ENCODE data around the gene EXOC6. TPM values are rescaled to one million over a fixed set of nuclear protein-coding genes. Genes with fewer than 3 reads are reported as not detected.

Gene EXOC6
- polyA plus RNA-seq, 1 donor (not counting 4 experiments of a cell fraction or from before 2014, with no cell fraction given): 1.2 TPM

DNA sequence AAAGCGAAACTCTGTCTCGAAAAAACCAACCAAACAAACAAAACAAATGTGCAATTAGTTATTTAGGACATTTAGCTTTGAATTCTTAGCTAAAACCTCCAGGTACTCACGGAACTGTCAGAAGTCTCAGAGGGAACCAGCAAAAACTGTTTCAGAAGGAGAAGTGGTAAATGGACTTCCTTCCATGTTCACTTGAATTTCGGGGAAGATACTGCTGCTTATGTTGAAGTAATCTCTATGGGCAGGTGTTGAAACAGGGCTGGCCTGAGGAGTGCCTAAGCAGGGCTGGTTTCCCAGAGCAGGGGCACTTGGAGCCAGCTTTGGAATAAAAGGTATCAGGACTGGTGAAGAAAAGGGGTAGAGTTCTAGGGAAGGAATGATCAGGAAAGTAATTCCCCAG, 2.4 kb upstream of the EXOC6 start:
- FAIRE-seq: no peak

DNA sequence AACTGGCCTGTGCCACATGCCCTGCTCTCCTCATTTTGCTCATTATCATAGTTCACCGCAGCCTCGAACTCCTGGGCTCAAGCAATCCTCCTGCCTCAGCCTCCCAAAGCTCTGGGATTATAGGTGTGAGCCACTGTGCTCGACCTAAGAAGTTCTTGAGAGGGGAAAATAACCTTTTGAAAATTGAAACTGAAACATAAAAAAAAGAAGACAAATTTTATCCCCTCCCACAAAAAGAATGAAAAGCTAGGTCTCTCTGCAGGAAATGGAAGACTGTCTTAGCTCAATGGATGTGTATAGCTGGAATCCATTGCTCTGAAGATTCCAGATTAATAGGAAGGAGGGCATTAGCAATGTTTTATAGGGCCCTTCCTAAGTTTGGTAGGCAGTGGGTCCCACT, 2.0 kb upstream of the EXOC6 start:
- no peaks in the 10 kb centered on the region for H4K20me1 ChIP-seq (ENCODE audit: control insufficient read depth, extremely low read depth, insufficient read depth, low read length)
- H2AFZ ChIP-seq (ENCODE audit: control insufficient read depth, low read length): no peak overlapping the region
- H3K36me3 ChIP-seq (ENCODE audit: control insufficient read depth in 2 of 2, extremely low read depth in 1 of 2, insufficient read depth in 2 of 2, low read length in 2 of 2): no peaks in the 10 kb centered on the region
- H3K27me3 ChIP-seq (ENCODE audit: control insufficient read depth, extremely low read depth, insufficient read depth, low read length): peaks cover 3% of the 10 kb centered on the region
- no peaks in the 10 kb centered on the region for H3K79me2 ChIP-seq (ENCODE audit: control insufficient read depth, insufficient read depth, low read length)
- no peak overlapping the region for H3K27ac ChIP-seq (ENCODE audit: control insufficient read depth, insufficient read depth, low read length)
- dilution Hi-C loops (cut with MboI; ENCODE audit: extremely low pct_ligation_motif_present, low sequenced_read_pairs): no loop called here
- FAIRE-seq (no peak), DNase-seq (ENCODE audit: low read depth, low spot score) (no peak)
- no peak overlapping the region for H3K4me2 ChIP-seq (ENCODE audit: control insufficient read depth, extremely low read depth, insufficient read depth, low read depth, low read length)
- no peaks in the 10 kb centered on the region for H3K9me1 ChIP-seq (ENCODE audit: control insufficient read depth, extremely low read depth, insufficient read depth, low read length)
- TF ChIP-seq EZH2 (IDR thresholded peaks at IDR 0.05; ENCODE audit: low read length) (no peak), CTCF (optimal IDR thresholded peaks at IDR 0.05 in 1 of 3, IDR thresholded peaks at IDR 0.05 in 1 of 3, conservative IDR thresholded peaks at IDR 0.05 in 1 of 3; ENCODE audit: extremely low read depth in 1 of 3, insufficient read depth in 2 of 3, low read length in 3 of 3) (no peak)
- H3K4me3 ChIP-seq (ENCODE audit: control insufficient read depth in 2 of 3, extremely low read depth in 1 of 3, insufficient read depth in 2 of 3, low read depth in 1 of 3, low read length in 3 of 3): no peak overlapping the region
- peaks cover 9% of the 10 kb centered on the region for H3K4me1 ChIP-seq (ENCODE audit: control insufficient read depth, extremely low read depth, insufficient read depth, low read length)
- no peaks in the 10 kb centered on the region for H3K9me3 ChIP-seq (ENCODE audit: control insufficient read depth, low read depth, low read length)
- no peak overlapping the region for H3K9ac ChIP-seq (ENCODE audit: control insufficient read depth, extremely low read depth, insufficient read depth, low read length)

More for the DNA sequence above, 2.4 kb upstream of the EXOC6 start:
- H3K9me1 ChIP-seq (ENCODE audit: control insufficient read depth, extremely low read depth, insufficient read depth, low read length): no peaks in the 10 kb centered on the region
- TF ChIP-seq EZH2 (IDR thresholded peaks at IDR 0.05; ENCODE audit: low read length) (no peak), CTCF (optimal IDR thresholded peaks at IDR 0.05 in 1 of 3, IDR thresholded peaks at IDR 0.05 in 1 of 3, conservative IDR thresholded peaks at IDR 0.05 in 1 of 3; ENCODE audit: extremely low read depth in 1 of 3, insufficient read depth in 2 of 3, low read length in 3 of 3) (no peak)
- peaks cover 9% of the 10 kb centered on the region for H3K4me1 ChIP-seq (ENCODE audit: control insufficient read depth, extremely low read depth, insufficient read depth, low read length)
- H3K27ac ChIP-seq (ENCODE audit: control insufficient read depth, insufficient read depth, low read length): no peak overlapping the region
- no peaks in the 10 kb centered on the region for H3K79me2 ChIP-seq (ENCODE audit: control insufficient read depth, insufficient read depth, low read length)
- no peaks in the 10 kb centered on the region for H3K9me3 ChIP-seq (ENCODE audit: control insufficient read depth, low read depth, low read length)
- H3K4me3 ChIP-seq (ENCODE audit: control insufficient read depth in 2 of 3, extremely low read depth in 1 of 3, insufficient read depth in 2 of 3, low read depth in 1 of 3, low read length in 3 of 3): no peak overlapping the region
- H4K20me1 ChIP-seq (ENCODE audit: control insufficient read depth, extremely low read depth, insufficient read depth, low read length): no peaks in the 10 kb centered on the region
- no peak overlapping the region for H2AFZ ChIP-seq (ENCODE audit: control insufficient read depth, low read length)
- H3K9ac ChIP-seq (ENCODE audit: control insufficient read depth, extremely low read depth, insufficient read depth, low read length): no peak overlapping the region
- DNase-seq (ENCODE audit: low read depth, low spot score): no peak
- no peak overlapping the region for H3K4me2 ChIP-seq (ENCODE audit: control insufficient read depth, extremely low read depth, insufficient read depth, low read depth, low read length)
- no peaks in the 10 kb centered on the region for H3K36me3 ChIP-seq (ENCODE audit: control insufficient read depth in 2 of 2, extremely low read depth in 1 of 2, insufficient read depth in 2 of 2, low read length in 2 of 2)
- dilution Hi-C loops (cut with MboI; ENCODE audit: extremely low pct_ligation_motif_present, low sequenced_read_pairs): no loop called here
- peaks cover 3% of the 10 kb centered on the region for H3K27me3 ChIP-seq (ENCODE audit: control insufficient read depth, extremely low read depth, insufficient read depth, low read length)
